T-cell (primary cell): Measurements from ENCODE around the gene TSPAN18. TPM values are rescaled to one million over a fixed set of nuclear protein-coding genes. Genes with fewer than 3 reads are reported as not detected.

Experiments used
- ATAC-seq, 4 experiments: fragments of 200-7000 bp in 3 of 4; fragments of 150-1000 bp in 1 of 4; cut with Tn5 transposase; replicated peaks in 1 of 4; 1 replicate in 3 of 4; 2 replicates in 1 of 4; pipeline ENCODE4 v1.10.0; 2021; ENCODE audit warnings: moderate library complexity in 3 of 4, mild to moderate bottlenecking in 2 of 4, moderate number of reproducible peaks in 1 of 4
- CTCF ChIA-PET, 2 donors: fragments of 300-600 bp; sonication (Branson Sonifier 250); formaldehyde crosslinking; loops; one replicate each; lab custom pipeline; 2022; ENCODE audit warnings: antibody characterized with exemption in 2 of 2; lab: Charles Lee
- POLR2A ChIA-PET, 2 donors: fragments of 300-600 bp; sonication (Branson Sonifier 250); formaldehyde crosslinking; loops; one replicate each; lab custom pipeline; 2022; ENCODE audit warnings: antibody characterized with exemption in 2 of 2; lab: Charles Lee
- DNase-seq, 35 experiments: peaks; one replicate each; pipeline versions ENCODE4 v3.0.0 to v3.0.0-alpha.2; 2013 to 2023
- H3K27ac ChIP-seq: one replicate; pipeline ENCODE4 v1.5.1; 2013; ENCODE audit warnings: low read length
- H3K27me3 ChIP-seq, 2 experiments: replicated peaks in 1 of 2; 1 replicate in 1 of 2; 2 replicates in 1 of 2; pipeline versions ENCODE4 v1.6.1 to v1.7.0; 2013; ENCODE audit warnings: low read length in 1 of 2, mixed read lengths in 1 of 2; ENCODE audit not compliant: control insufficient read depth in 2 of 2, insufficient read depth in 2 of 2; ENCODE audit errors: extremely low read depth in 1 of 2
- H3K36me3 ChIP-seq, 2 donors: 1 replicate in 1 of 2; 2 replicates in 1 of 2; pipeline versions ENCODE4 v1.6.1 to v1.7.0; 2013; ENCODE audit warnings: low read length in 1 of 2; ENCODE audit not compliant: control insufficient read depth in 2 of 2, insufficient read depth in 1 of 2; ENCODE audit errors: extremely low read depth in 1 of 2
- H3K4me1 ChIP-seq, 2 experiments: 1 replicate in 1 of 2; 2 replicates in 1 of 2; pipeline versions ENCODE4 v1.6.1 to v1.7.0; 2013; ENCODE audit warnings: low read length in 2 of 2, mixed read lengths in 1 of 2; ENCODE audit not compliant: insufficient read depth in 2 of 2, control insufficient read depth in 1 of 2; ENCODE audit errors: extremely low read depth in 1 of 2
- H3K4me3 ChIP-seq, 2 donors: 1 replicate in 1 of 2; 2 replicates in 1 of 2; pipeline versions ENCODE4 v1.5.1 to v1.7.0; 2013; ENCODE audit warnings: mild to moderate bottlenecking in 2 of 2, low read length in 1 of 2, moderate library complexity in 1 of 2; ENCODE audit not compliant: control insufficient read depth in 1 of 2; ENCODE audit errors: extremely low read depth in 1 of 2
- H3K9me3 ChIP-seq: 2 replicates; pipeline ENCODE4 v1.7.0; 2013
- H3K27ac Mint-ChIP-seq, 2 donors: one replicate each; pipeline ENCODE4 v1.8.0; 2020 to 2021; ENCODE audit warnings: mild to moderate bottlenecking in 2 of 2, mixed read lengths in 2 of 2
- H3K27me3 Mint-ChIP-seq, 2 donors: one replicate each; pipeline ENCODE4 v1.8.0; 2021 to 2022; ENCODE audit warnings: mixed read lengths in 2 of 2
- H3K36me3 Mint-ChIP-seq: one replicate; pipeline ENCODE4 v1.8.0; 2021; ENCODE audit warnings: mixed read lengths
- H3K4me1 Mint-ChIP-seq, 3 donors: one replicate each; pipeline ENCODE4 v1.8.0; 2020 to 2022; ENCODE audit warnings: mixed read lengths in 3 of 3, mild to moderate bottlenecking in 1 of 3
- H3K4me3 Mint-ChIP-seq, 3 donors: one replicate each; pipeline ENCODE4 v1.8.0; 2020 to 2022; ENCODE audit warnings: mild to moderate bottlenecking in 3 of 3, mixed read lengths in 3 of 3, moderate library complexity in 3 of 3
- H3K9me3 Mint-ChIP-seq, 3 donors: one replicate each; pipeline ENCODE4 v1.8.0; 2020 to 2022; ENCODE audit warnings: mixed read lengths in 3 of 3
- WGBS: methylation state at CpG from one replicate; pipeline ENCODE4 v1.1.5; 2013; ENCODE audit warnings: missing lambda C conversion rate; ENCODE audit not compliant: insufficient coverage; 5-methylcytosine and 5-hydroxymethylcytosine counted together
- total RNA-seq, 35 experiments: library from RNA in 6 of 35; stranded (reverse) in 6 of 35; fragments of 120-200 nt in 1 of 35; gene quantifications; one replicate each; pipeline versions ENCODE4 v1.2.1 to v1.2.4 and lab custom pipeline; 2013 to 2026

The TSPAN18 gene
- total RNA-seq, 5 donors from 2014 or later (not counting 1 experiment from before 2014, with no cell fraction given) = 18.4 to 59.1 (median 25.7) TPM

GRCh38 chr11:44916801-44917385 lies 190.1 kb downstream of the TSPAN18 start:
- 60% methylated on average over 6 of the region's 10 CpGs for WGBS
- Histone ChIP-seq H3K36me3 (peaks cover 0 to 24% of the 10 kb centered on the region in 2 donors), H3K4me1 (no peaks in the 10 kb centered on the region), H3K27ac (no peak overlapping the region), H3K27me3 (peaks cover 0 to 4% of the 10 kb centered on the region in 2 experiments), H3K4me3 (no peak overlapping the region), H3K9me3 (no peaks in the 10 kb centered on the region)
- H3K4me3 Mint-ChIP-seq = no peak overlapping the region
- ATAC-seq (no peak), DNase-seq (no peak)
- H3K27ac Mint-ChIP-seq = no peak overlapping the region
- H3K36me3 Mint-ChIP-seq = peaks cover 12% of the 10 kb centered on the region
- H3K9me3 Mint-ChIP-seq = no peaks in the 10 kb centered on the region
- POLR2A ChIA-PET = no interaction called here
- CTCF ChIA-PET = interaction anchor here in 1 of 2 donors (1.0 kb wide), 1 partner anchor 188 kb away, joined by 3 read pairs; no protein-coding TSS in a partner anchor
- H3K4me1 Mint-ChIP-seq = peaks cover 0 to 6% (median 3%) of the 10 kb centered on the region in 3 donors
- no peaks in the 10 kb centered on the region for H3K27me3 Mint-ChIP-seq

GRCh38 chr11:44917741-44918140 lies 191.0 kb downstream of the TSPAN18 start:
- Histone ChIP-seq H3K9me3 (no peaks in the 10 kb centered on the region), H3K27me3 (peaks cover 0 to 2% of the 10 kb centered on the region in 2 experiments), H3K36me3 (peaks cover 0 to 24% of the 10 kb centered on the region in 2 donors), H3K4me3 (no peak overlapping the region), H3K27ac (no peak overlapping the region), H3K4me1 (no peaks in the 10 kb centered on the region)
- ATAC-seq = no peak
- Mint-ChIP-seq H3K27ac (no peak overlapping the region), H3K27me3 (no peaks in the 10 kb centered on the region), H3K36me3 (peaks cover 13% of the 10 kb centered on the region), H3K4me1 (peaks cover 0 to 3% (median 0%) of the 10 kb centered on the region in 3 donors), H3K9me3 (no peaks in the 10 kb centered on the region), H3K4me3 (no peak overlapping the region)
- ChIA-PET CTCF (no interaction called here), POLR2A (no interaction called here)
- DNase-seq = no peak
- 97% methylated on average over 4 of the region's 4 CpGs for WGBS

- H3K27ac Mint-ChIP-seq = no peak overlapping the region
- CTCF ChIA-PET = interaction anchor here in 1 of 2 donors (0.5 to 1.2 kb wide), 2 partner anchors 9 to 283 kb away, joined by 3 to 6 read pairs; no protein-coding TSS in a partner anchor
Measured at GRCh38 chr11:44920451-44920850, 193.7 kb downstream of the TSPAN18 start.

GRCh38 chr11:44923115-44923514 lies 196.4 kb downstream of the TSPAN18 start:
- Mint-ChIP-seq H3K36me3 (peaks cover 13% of the 10 kb centered on the region), H3K9me3 (no peaks in the 10 kb centered on the region), H3K27me3 (no peaks in the 10 kb centered on the region), H3K4me1 (peaks cover 2 to 10% (median 2%) of the 10 kb centered on the region in 3 donors), H3K4me3 (no peak overlapping the region), H3K27ac (no peak overlapping the region)
- Histone ChIP-seq H3K27me3 (peaks cover 0 to 5% of the 10 kb centered on the region in 2 experiments), H3K36me3 (peaks cover 0 to 9% of the 10 kb centered on the region in 2 donors), H3K4me1 (peaks cover 0 to 3% of the 10 kb centered on the region in 2 experiments), H3K4me3 (no peak overlapping the region), H3K27ac (no peak overlapping the region), H3K9me3 (no peaks in the 10 kb centered on the region)
- 45% methylated on average over 3 of the region's 7 CpGs for WGBS
- ATAC-seq (no peak), DNase-seq (no peak)
- ChIA-PET CTCF (no interaction called here), POLR2A (no interaction called here)

More at GRCh38 chr11:44920451-44920850, 193.7 kb downstream of the TSPAN18 start:
- H3K4me3 ChIP-seq = no peak overlapping the region
- Mint-ChIP-seq H3K9me3 (no peaks in the 10 kb centered on the region), H3K27me3 (no peaks in the 10 kb centered on the region), H3K36me3 (peaks cover 13% of the 10 kb centered on the region), H3K4me1 (peaks cover 0 to 2% (median 0%) of the 10 kb centered on the region in 3 donors), H3K4me3 (no peak overlapping the region)
- H3K9me3 ChIP-seq = no peaks in the 10 kb centered on the region
- ATAC-seq = no peak
- peaks cover 0 to 13% of the 10 kb centered on the region in 2 donors for H3K36me3 ChIP-seq
- no peak for DNase-seq
- H3K27ac ChIP-seq = no peak overlapping the region
- no peaks in the 10 kb centered on the region for H3K4me1 ChIP-seq
- peaks cover 0 to 2% of the 10 kb centered on the region in 2 experiments for H3K27me3 ChIP-seq
- POLR2A ChIA-PET = no interaction called here
- WGBS = 79% methylated on average over 4 of the region's 7 CpGs

- DNase-seq (no peak), ATAC-seq (no peak)
- Histone ChIP-seq H3K9me3 (no peaks in the 10 kb centered on the region), H3K27me3 (peaks cover 0 to 5% of the 10 kb centered on the region in 2 experiments), H3K27ac (no peak overlapping the region), H3K4me3 (no peak overlapping the region), H3K36me3 (peaks cover 0 to 9% of the 10 kb centered on the region in 2 donors), H3K4me1 (peaks cover 0 to 3% of the 10 kb centered on the region in 2 experiments)
- WGBS = no CpG with 5 or more reads among the region's 3 CpGs
- no peaks in the 10 kb centered on the region for H3K27me3 Mint-ChIP-seq
- ChIA-PET POLR2A (no interaction called here), CTCF (interaction anchor here (0.7 kb wide), 2 partner anchors 13 to 330 kb away, joined by 3 read pairs; no protein-coding TSS in a partner anchor)
- no peak overlapping the region for H3K27ac Mint-ChIP-seq
- H3K4me3 Mint-ChIP-seq = no peak overlapping the region
- no peaks in the 10 kb centered on the region for H3K9me3 Mint-ChIP-seq
- peaks cover 13% of the 10 kb centered on the region for H3K36me3 Mint-ChIP-seq
- H3K4me1 Mint-ChIP-seq = peaks cover 2 to 10% (median 2%) of the 10 kb centered on the region in 3 donors
Measured at GRCh38 chr11:44923806-44924205, 197.0 kb downstream of the TSPAN18 start.

GRCh38 chr11:44926036-44926435 lies 199.3 kb downstream of the TSPAN18 start:
- H3K4me1 ChIP-seq = peaks cover 0 to 3% of the 10 kb centered on the region in 2 experiments
- Mint-ChIP-seq H3K36me3 (peaks cover 22% of the 10 kb centered on the region), H3K27ac (no peak overlapping the region), H3K4me1 (peaks cover 2 to 10% (median 2%) of the 10 kb centered on the region in 3 donors), H3K27me3 (no peaks in the 10 kb centered on the region), H3K4me3 (no peak overlapping the region), H3K9me3 (no peaks in the 10 kb centered on the region)
- CTCF ChIA-PET = interaction anchor here (1.3 to 4.0 kb wide), 4 partner anchors 175 to 179 kb away, joined by 4 to 39 read pairs (median 6); no protein-coding TSS in a partner anchor
- WGBS = 93% methylated on average over 6 of the region's 8 CpGs
- no peak overlapping the region for H3K27ac ChIP-seq
- ATAC-seq (no peak), DNase-seq (no peak)
- POLR2A ChIA-PET = no interaction called here
- peaks cover 0 to 3% of the 10 kb centered on the region in 2 experiments for H3K27me3 ChIP-seq
- H3K36me3 ChIP-seq = peaks cover 0 to 3% of the 10 kb centered on the region in 2 donors
- H3K9me3 ChIP-seq = no peaks in the 10 kb centered on the region
- no peak overlapping the region for H3K4me3 ChIP-seq
